DMS153 (cell line): ENCODE measurements around the gene GRID1.
"Not testable (repeated sequence)": the region's sequence is repeated elsewhere in the genome, so short reads cannot be mapped to it uniquely, and the experiment has no call there.

ENCODE experiments used
- DNase-seq: peaks from one replicate; lab custom pipeline; 2025; lab: John Stamatoyannopoulos, UW

Gene GRID1

DNA sequence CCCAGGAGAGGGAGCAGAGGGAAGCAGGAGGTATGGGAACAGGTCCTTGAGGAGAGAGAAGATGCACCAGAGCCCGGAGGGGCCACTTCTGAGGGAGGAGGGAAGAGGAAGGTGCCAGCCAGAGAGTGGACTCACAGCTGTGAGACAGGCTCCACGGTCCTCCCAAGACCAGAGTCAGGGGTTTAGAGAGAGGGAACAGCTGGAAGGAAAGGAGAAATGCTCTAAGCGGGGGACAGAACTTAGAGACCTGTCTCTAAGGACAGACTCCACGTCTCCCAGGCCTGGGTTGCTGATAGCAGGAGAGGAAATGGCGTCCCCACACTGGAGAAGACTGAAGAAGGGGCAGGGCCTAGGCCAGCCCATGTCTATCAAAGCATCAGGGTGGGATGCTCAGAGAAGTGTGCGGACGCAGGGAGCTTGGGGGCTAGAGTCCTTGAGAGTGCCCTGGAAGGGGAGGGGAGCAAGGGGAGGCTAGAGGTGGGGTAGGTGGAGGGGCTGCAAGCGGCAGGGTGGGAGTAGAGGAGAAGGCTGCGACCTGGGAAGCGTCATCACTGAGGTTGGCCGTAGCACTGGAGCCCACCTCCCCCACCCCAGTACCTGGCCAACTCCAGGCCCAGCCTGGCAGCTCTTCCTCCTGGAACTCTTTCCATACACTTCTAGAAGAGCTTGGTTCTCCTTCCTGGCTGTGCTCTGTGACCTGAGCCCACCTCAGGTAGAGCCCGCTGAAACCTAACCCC, 25.6 kb upstream of the GRID1 start:
- no peak for DNase-seq

DNA sequence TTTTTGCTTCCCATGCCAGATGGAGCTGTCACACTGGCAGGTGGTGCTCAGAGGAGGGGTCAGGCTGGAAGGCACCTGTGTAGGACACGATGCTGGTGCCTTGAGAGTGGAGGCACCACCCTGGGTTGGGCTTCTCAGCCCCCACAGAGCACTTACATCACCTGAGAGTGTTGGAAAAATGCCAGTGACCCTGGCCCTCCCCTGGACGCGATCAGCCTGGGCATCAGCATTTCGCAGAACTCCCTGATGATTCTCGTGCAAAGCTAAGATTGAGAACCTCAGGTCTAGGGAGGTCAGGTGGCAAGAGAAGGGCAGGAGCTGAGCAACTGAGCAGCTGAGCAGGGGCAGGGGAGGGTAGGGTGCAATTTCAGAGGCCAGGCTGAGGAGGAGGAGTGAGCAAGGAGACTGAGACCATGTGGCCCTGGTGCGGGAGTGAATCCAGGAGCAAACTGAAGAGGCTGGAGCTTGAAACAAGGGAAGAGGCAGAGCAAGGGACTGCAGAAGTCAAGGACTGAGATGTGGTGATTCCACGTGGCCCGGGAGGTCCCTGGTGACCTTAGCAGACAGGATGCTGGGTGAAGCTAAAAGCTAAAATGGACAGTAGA, 24.7 kb upstream of the GRID1 start:
- no peak for DNase-seq

DNA sequence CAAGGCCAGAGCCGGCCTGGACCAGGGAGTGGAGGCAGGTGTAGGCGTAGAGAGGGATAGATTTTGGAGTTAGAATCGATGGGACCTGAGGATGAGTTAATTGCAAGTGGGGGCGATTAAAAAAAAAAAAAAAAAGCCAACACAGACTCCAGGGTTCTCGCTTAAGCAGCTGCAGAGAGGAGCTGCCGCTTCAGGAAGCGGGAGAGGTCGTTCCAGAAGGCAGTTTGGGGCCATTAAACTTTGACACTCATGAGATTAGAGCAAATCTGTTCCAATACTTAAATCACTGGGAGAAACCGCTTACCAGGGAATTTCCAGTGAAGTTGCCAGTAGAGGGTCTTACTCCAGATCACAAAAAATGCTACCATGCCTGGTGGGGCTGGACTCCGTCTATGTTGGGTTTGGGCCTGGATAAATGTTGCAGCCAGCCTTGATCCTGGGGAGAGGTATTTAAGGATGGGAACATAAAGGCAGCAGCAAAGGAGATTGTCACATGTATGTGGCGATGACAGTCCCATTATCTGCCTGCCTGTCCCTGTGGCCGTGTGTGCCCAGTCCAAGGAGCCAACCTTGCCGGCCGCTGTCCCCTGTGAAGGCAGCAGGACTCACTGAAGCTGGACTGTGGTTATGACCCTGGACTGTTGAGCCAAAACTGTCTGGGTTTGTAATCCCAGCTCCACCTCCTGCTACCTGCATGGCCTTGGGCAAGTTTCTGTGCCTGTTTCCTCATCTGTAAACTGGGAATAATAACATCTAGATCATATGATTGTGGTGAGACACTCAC, 23.9 kb upstream of the GRID1 start:
- no peak for DNase-seq

DNA sequence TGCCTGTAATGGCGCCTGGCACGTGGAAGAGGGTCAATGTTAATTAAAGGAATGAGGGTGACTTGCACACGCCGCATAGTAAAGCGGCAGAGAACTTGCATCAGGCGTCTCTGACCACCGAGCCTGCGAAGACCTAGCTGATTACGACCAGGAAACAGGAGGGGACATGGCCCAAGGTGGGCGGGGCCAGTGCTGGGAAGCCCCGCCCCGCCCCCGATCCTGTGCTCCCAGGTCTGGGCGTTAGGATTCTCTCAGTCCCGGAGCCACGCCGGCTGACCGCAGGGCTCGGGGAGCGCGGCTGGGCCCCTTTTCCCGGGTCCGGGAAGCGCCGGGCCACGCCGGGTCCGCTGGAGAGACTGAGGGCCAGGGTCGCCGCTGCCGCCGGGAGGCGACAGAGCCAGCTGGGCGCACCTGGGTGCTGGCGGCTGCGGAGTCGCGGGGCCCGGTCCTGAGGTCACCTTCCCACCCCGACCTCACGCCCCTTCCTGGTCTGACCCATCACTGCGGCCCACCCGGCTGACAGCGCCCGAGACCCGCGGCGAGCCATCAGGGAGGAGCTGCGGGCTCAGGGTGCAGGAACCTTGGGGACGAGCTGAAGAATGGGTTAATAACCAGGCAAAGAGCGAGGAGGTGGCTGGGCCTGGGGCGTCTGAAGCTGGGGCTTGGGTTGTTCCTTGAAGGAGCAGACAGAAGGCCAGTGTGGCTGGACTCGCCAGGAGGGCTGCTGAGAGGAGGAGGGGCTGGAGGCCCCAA, 23.0 kb upstream of the GRID1 start:
- no peak for DNase-seq

DNA sequence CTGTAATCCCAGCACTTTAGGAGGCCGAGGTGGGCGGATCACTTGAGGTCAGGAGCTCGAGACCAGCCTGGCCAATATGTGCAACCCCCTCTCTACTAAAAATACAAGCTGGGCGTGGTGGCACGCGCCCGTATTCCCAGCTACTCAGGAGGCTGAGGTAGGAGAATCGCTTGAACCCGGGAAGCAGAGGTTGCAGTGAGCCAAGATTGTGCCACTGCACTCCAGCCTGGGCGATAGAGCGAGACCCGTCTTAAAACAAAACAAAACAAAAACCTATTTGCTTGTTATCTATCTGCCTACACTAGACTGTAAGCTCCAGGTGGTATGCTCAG, 22.5 kb upstream of the GRID1 start:
- DNase-seq = not testable (repeated sequence)

DNA sequence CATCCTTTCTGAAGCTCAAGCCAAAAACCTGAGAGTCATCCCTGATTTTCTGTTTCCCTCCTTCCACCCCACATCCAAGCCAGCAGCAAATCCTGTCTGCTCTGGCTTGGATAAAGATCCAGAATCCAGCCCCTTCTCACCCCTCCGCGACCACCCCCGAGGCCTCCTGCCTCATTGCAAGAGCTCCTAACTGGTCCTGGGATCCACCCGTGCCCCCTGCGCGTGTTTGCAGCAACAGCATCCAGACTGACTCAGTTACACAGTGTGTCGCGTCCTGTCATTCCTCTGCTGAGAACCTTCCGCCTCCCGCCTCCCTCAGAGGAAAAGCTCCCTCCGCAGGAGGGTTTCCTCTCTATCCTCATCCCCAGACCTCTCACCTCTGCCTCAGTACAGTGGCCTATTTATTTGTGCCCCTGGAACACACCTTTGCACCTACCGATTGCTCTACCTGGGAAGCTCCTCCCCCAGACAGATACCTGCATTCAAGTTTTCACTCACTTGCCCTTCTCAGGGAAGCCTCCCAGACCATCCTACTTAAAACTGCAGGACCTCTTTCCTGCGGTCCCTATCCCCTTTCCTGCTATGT, 21.6 kb upstream of the GRID1 start:
- DNase-seq = no peak

DNA sequence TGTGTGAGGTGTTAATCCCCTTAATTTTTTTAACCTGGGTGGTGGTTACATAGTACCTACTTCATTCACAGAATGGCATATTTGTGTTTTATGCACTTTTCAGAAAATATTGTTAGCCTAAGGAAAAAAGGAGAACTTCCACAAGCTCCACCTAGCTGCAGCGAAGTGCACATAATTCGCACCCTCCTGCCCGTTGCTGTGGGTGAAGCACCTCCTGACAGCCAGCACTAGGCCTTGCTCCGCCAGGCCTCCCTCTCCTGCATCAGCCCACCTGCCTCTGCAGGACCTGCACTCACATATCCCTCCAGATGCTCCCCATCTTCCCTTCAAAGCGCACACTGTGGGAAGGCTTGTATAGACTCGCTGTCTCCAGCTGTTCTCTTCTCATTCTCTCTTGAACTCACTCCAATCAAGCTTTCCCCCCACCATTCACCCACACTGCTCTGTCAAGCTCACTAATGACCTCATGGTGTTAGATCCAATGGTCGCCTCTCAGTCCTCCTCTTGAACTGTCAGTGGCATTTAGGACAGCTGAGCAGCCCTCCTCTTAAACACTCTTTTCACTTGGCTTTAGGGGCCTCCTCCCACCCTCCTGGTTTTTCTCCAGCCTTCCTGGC, 20.7 kb upstream of the GRID1 start:
- no peak for DNase-seq

DNA sequence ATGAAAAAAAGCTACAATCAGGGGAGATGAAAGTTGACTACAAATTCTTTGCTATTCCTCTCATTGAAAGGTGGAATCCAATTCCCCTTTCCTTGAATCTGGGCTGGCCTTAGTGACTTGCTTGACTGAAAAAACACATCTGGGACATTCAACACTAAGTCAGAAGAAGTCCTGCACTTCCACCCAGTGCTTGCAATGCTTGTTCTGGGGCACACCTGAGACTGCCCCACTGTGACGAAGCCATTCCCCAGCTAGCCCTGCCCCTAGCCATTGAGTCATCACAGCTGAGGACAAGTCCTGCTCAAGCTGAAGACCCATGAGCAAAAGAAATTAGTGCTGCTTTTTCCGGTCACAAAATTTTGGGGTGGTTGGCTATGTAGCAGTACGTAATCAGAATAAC, 19.2 kb upstream of the GRID1 start:
- no peak for DNase-seq

DNA sequence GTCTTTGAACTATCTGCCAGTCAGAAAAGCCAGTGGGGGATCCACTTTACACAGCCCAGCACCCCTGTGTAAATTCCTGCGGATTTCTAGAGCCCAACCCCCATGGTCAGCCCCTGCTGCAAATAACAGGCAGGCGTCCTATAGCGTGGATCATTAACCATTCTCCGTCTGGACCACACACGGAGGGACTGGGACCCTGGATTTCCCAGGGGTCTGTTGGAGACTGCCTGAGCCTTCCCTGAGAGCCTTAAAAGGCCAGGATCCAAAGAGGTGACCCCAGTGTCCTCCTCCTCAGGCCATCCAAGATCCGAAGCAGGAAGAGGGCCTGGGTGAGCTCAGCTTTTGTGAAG, 11.2 kb upstream of the GRID1 start:
- no peak for DNase-seq

DNA sequence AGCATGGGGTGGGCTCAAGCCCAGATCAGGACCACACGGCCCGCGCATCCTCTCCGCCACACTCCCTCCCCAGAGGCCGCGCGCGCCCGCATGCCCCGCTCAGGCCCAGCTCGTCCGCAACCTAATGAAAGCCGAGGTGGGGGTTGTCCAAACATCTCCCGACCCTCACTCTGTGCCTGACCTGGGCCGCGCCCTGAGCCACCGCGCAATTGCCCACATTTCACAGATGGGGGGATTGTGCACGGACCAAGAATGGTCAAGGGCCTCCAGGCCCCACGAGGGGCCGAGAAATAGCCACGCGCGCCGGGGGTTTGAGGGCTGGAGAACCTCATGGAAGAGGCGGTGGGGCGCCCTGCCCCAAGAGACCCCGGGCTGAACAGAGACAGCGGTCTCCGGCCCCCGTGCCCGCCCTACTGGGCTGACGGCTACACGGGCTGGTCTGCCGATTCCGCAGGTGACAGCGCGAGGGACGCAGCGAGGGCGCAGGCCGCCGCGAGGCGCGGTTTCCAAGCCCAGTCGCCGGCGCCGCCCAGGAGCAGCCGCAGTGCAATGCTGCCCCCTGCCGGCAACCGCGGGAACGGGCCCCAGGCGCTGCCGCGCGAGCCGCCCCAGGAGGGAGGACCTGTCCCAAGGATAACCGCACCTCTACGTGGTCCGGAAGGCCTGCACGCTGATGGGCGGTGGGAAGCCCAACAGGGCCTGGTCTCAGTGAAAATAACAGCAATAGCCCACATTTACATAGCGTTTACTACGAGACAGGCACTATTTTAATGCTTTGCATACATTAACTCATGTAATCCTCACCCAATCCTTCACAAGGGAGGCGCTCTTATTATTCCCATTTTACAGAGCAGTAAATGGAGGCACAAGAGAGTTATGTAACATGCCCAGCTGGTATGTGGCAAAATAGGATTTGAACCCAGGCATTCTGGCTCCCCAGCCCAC, 10.5 kb upstream of the GRID1 start:
- DNase-seq = peak; percentile 29

DNA sequence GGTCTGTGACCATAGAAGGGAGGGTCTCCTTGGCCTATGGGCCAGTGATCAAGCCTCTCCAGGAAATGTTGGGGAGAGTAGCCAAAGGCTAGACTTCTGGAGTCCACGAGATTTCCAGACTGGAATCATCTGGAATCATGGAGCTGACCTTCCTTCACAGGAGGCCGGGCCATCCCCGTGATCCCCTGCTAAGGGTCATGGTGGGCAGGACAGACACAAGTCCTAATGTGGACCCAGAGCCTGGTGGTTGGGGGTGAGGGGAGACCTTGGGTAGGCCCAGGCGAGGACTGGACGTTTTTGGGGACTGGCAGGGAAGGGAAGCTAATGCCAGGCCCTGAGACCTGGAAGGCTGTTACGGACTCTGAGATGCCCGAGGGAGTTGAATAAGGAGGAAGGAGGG, 9.8 kb upstream of the GRID1 start:
- no peak for DNase-seq

DNA sequence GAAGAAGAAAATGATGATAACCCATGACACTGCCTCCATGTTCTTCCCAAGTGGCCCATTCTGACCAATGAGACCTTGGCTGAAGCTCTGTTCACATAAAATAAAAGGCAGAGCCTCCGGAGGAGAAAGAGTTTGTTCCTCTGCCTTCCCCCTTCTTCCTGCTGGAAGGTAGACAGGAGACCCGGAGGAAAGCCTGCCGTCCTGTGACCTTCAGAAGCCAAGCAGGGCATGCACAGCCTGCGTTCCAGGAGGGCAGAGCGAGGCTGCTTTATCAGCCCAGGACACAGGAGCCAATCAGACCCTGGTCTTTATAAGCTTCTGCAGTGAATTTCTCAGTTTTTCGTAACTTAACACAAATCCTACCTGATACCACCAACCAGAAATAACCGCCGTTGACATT, 8.6 kb upstream of the GRID1 start:
- DNase-seq = no peak

DNA sequence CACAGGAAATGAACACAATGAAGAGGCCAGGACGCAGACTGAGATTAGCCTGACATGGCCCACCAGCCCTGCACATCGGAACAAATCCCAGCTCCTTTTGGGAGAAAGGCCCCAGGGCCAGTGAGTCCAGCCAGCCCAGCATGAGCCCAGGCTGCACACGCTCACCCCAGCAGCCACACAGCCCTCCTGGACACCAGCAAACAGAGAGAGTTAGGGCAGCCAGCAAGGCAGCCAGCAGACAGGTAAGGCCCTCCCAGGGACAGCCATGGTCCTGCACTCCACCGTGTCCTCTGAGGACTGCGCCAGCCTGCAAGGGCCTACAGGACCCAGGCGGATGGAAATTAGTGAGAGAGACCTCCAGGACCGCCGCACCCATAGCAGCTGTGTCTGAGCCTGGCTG, 8.1 kb upstream of the GRID1 start:
- DNase-seq = no peak

DNA sequence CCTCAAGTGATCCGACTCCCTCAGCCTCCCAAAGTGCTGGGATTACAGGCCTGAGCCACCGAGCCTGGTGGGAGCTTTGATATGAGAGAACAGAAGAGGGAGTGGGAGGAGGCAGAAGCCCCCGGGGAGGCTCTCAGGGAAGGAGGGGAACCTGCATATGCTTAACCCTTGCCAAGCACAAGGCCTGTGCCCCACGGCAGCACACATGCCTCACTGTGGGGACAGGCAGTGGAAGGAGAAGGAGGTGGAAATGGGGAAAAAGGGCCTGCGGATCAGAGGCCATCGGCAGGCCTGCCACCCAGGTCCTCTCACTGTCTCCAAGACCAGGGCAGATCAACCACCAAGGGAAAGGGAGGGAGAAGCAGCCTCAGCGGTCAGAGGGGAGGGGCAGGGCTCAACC, 7.2 kb upstream of the GRID1 start:
- no peak for DNase-seq

DNA sequence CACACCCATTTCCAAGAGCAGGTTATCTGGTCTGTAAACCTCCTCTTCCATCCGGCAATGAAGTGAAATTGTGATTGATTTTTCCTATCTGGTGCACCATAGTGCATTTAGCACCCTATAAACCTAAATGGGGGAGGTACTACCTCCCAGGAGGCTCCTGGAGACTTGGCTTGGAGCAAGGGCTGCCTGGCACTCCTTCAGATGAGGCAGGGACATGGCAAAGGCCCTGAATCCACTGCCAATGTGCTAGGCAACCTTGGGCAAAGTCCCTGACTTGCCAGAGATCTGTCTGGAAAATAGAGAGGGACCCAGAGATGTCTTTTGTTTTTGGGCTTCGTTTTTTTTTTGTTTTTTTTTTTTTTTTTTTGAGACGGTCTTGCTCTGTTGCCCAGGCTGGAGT, 6.7 kb upstream of the GRID1 start:
- no peak for DNase-seq

DNA sequence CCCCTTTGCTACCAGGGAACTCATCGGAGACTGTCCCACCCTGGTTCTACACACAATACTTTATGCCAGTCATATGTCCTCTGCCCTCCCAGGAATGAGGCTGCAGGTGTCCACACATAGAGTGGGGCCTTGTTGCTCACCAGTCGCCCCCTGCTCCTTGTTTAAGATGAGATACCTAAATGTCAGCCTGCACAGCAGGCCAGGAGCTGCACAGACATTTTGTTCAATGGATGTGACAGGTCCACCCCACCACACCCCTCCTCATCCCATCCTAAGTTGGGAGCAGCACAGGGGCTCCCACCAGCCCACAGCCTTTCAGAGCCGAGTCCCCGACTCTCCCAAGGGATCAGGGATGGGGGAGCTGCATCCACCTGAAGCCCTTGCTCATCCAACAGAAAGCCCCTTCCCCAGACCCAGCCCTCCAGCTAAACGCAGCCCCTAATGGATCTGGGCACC, 6.2 kb upstream of the GRID1 start:
- no peak for DNase-seq

DNA sequence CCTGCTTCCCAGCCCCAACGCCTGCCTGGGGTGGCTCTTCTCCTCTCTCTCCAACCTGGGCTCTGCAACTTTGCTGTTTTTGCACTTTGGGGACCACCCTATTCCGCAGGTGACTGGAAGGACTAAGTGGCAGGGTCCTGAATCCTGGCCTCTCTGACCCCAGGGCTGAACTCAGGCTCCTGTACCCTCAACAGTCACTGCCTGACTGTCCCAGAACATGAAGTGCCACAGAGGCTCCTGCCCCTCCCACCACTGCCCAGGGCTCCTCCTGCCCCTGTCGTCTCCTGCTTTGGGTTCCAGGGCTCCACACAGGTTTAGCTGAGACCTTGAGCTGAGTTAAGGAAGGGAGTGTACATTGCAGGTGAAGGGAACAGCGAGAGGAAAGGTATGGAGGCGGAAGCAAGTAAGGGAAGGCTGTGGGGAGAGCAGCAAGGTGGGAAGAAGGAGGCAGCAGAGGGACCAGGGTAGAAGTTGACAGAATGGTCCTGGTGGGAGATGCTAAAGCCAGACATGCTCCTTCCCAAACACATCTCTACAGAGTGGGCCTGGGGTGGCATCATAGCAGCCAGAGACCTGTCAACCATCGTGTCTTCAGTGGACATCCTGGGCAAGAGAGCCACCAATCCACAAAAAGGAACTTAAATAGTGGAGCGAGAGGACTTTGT, 5.7 kb upstream of the GRID1 start:
- no peak for DNase-seq

DNA sequence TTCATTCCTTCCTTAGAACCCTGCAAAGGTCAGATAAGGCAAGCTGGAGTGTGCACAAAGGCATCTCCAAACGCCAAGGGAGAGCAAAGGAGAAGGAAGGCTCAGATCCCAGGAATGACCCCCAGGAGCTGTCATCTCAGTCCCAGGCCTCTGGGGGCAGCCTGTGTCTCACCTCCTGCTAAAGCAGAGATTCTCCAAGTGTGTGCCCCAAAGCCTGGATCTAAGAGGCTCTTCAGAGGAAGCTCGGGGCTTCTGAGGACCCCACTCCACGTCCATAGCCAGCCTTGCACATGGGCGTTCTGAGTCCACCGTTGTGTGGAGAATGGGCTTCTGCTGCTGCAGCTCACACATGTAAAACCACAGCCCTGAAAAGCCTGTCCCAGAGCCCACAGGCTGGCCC, 5.1 kb upstream of the GRID1 start:
- no peak for DNase-seq

DNA sequence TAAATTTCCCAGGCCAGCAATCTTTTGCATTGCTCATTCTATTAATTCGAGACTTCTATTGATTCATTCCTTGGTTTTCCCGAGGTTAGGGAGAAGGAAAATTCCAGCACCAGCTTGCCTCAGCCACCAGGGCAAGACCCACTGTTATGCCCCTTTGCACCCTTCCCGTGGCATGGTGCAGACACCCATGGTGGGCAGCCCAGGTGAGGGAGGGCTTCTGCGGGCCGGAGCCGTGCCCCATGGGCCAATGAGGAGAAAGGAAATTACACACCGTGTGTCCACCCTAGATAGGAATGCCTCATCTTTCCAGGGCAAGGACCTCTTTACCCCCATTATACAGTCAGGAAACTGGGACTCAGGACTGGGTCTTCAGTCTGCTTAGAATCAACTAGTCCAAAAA, 4.5 kb upstream of the GRID1 start:
- DNase-seq = no peak

DNA sequence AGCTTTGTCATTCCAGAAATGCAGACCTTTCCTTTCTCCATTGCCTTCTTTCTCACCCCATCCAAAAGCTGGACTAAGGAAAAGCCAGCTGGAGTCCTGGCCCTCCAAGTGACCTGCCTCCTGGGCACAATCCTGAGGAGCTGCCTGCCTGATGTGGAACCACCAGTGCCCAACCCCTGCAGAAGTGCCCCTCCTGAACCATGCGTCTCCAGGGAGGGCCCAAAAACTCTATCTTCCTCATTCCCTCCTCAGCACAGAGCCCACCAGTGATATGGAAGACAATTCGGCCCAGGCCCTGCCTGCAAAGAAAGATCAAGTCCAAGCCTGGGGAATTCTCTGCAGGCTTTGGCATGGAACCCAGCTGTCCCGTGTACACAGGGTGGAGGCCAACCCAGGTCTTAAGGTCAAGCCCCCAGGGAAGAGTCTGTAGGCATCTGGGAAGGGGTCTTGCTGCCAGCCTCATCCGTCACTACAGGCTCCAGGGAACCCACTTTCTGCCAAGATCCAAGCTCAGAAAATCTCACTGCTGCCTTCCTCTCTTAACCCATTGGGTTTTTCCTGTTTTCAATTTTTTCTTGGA, 3.5 kb upstream of the GRID1 start:
- DNase-seq = no peak
